ENCODE data around the gene ZNF417.
A peak's percentile ranks its signal among the peaks of the same experiment; 100 is the strongest.
"Not testable (repeated sequence)": the region's sequence is repeated elsewhere in the genome, so short reads cannot be mapped to it uniquely, and the experiment has no call there.

ZNF417 gene

DNA sequence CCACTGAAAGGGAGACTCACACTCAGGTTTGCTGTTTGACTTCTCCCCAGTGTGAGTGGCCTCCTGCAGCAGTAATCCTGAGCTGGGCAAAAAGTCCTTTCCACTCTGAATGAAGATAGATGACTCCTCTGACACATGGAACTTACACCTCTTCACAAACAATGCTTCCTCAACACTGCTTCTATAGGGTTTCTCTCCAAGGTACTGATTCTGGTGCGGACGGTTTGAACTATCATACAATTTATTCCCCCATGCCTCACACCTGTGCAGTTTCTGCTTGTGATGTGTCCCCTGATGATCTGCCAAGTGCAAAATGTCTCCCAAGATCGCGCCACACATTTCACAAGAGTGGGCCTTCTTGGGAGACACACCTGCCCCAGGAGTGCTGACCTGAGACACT, 11.2 kb upstream of the ZNF417 start:
- TF ChIP-seq, protein P1, sequence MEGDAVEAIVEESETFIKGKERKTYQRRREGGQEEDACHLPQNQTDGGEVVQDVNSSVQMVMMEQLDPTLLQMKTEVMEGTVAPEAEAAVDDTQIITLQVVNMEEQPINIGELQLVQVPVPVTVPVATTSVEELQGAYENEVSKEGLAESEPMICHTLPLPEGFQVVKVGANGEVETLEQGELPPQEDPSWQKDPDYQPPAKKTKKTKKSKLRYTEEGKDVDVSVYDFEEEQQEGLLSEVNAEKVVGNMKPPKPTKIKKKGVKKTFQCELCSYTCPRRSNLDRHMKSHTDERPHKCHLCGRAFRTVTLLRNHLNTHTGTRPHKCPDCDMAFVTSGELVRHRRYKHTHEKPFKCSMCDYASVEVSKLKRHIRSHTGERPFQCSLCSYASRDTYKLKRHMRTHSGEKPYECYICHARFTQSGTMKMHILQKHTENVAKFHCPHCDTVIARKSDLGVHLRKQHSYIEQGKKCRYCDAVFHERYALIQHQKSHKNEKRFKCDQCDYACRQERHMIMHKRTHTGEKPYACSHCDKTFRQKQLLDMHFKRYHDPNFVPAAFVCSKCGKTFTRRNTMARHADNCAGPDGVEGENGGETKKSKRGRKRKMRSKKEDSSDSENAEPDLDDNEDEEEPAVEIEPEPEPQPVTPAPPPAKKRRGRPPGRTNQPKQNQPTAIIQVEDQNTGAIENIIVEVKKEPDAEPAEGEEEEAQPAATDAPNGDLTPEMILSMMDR (conservative IDR thresholded peaks at IDR 0.05; ENCODE audit: low read depth, low read length) = no peak
- no peak for DNase-seq (ENCODE audit: low read depth)
- H3K4me3 ChIP-seq (ENCODE audit: low read depth, low read length) = no peak overlapping the region

- no peak overlapping the region for H3K4me3 ChIP-seq (ENCODE audit: low read depth, low read length)
- DNase-seq (ENCODE audit: low read depth) = no peak
- TF ChIP-seq, protein P1 (conservative IDR thresholded peaks at IDR 0.05; ENCODE audit: low read depth, low read length) = no peak
Observed at GRCh38 chr19:57914531-57914930, 1.9 kb downstream of the ZNF417 start.

DNA sequence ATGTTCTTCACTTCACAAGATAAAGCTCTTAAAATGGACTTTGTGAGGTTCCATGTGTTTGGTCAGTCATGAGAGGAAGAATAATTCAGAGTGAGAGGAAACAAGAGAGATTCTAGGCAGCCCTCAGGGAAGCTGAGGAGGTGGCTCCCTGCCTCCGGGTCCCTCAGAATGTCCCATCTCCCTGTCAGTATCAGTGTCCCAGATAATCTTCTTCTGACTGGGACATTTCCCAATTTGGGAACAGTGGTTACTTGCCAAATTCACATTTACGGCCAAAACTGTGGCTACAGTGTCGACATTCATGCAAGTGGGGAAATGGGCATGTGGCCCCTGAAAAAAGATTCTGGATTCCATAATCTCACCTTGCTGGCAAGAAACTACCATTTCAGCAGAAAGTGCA, 9.0 kb downstream of the ZNF417 start:
- no peak for DNase-seq (ENCODE audit: low read depth)
- H3K4me3 ChIP-seq (ENCODE audit: low read depth, low read length) = no peak overlapping the region
- TF ChIP-seq, protein P1 (conservative IDR thresholded peaks at IDR 0.05; ENCODE audit: low read depth, low read length) = no peak

DNA sequence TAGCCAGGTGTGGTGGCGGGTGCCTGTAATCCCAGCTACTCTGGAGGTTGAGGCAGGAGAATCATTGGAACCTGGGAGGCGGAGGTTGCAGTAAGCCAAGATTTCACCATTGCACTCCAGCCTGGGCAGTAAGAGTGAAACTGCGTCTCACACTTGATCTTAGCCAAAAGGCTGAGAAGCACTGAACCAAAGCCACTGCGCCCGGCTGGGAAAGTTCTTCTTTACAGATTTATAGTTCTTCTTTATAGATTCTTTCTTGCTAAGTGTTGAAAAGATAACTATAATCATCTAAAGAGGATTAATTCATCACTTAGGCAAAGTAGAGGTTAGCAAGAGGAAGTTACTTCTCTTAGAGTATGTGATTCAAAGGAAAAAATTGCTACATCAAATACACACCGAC, 11.1 kb downstream of the ZNF417 start:
- H3K4me3 ChIP-seq (ENCODE audit: low read depth, low read length) = no peak overlapping the region
- no peak for DNase-seq (ENCODE audit: low read depth)
- TF ChIP-seq, protein P1 (conservative IDR thresholded peaks at IDR 0.05; ENCODE audit: low read depth, low read length) = no peak

GRCh38 chr19:57903618-57904184, 12.7 kb downstream of the ZNF417 start:
- TF ChIP-seq, protein P1 (conservative IDR thresholded peaks at IDR 0.05; ENCODE audit: low read depth, low read length) = no peak
- DNase-seq (ENCODE audit: low read depth) = no peak

DNA sequence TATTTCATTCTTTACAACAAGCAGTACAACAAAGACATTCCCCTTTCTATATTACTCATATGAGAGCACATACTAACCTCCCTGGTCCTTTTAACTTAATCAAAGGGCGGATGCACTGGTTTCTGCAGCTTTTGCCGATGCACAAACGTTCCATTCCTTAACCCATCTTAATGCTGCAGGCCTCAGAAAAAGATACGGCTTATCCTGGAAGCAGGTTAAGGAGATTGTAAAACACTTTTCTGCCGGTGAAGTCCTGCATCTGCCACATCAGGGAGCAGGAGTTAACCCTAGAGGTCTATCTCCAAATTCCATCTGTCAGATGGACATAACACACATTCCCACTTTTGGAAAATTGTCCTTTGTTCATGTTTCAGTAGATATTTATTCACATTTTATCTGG, 16.1 kb downstream of the ZNF417 start:
- no peak overlapping the region for H3K4me3 ChIP-seq (ENCODE audit: low read depth, low read length)
- TF ChIP-seq, protein P1 (conservative IDR thresholded peaks at IDR 0.05; ENCODE audit: low read depth, low read length) = no peak
- no peak for DNase-seq (ENCODE audit: low read depth)

More at GRCh38 chr19:57903618-57904184, 12.7 kb downstream of the ZNF417 start:
- no peak overlapping the region for H3K4me3 ChIP-seq (ENCODE audit: low read depth, low read length)

GRCh38 chr19:57890706-57891105, 25.7 kb downstream of the ZNF417 start:
- DNase-seq (ENCODE audit: low read depth) = peak; percentile 67
- not testable (repeated sequence) for H3K4me3 ChIP-seq (ENCODE audit: low read depth, low read length)
